Stimulated activated CD8-positive, alpha-beta memory T cell treated with anti-CD3 and anti-CD28 coated beads, Interleukin-7, amount 100 ng/mL, for 1 hour (primary cell): ENCODE measurements around the gene NUP214.
"Not testable (repeated sequence)": the region's sequence is repeated elsewhere in the genome, so short reads cannot be mapped to it uniquely, and the experiment has no call there.

ENCODE experiments used
- DNase-seq, 2 donors: peaks; one replicate each; pipeline ENCODE4 v3.0.0-alpha.2; 2020; ENCODE audit warnings: low read depth in 2 of 2

Gene NUP214

DNA sequence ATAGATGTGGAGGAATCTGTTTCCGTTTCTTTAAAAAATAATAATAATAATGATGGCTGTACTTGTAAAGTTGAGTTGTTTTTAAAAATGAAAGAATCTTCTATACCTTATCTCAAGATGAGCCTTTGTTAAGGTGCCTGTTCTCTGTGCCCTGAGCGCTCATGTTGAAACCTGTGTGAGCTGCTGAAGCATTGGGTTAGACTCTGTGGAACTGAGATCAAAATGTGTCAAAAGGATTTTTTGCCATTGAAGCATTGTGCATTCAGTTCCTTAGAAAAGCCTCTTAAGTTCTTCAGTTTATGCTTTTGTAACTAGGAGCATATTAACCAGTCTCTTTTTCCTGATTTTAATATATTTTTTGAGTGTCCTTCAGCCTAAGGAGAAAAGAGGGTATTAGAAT lies 67.7 kb downstream of the NUP214 start:
- no peak for DNase-seq

DNA sequence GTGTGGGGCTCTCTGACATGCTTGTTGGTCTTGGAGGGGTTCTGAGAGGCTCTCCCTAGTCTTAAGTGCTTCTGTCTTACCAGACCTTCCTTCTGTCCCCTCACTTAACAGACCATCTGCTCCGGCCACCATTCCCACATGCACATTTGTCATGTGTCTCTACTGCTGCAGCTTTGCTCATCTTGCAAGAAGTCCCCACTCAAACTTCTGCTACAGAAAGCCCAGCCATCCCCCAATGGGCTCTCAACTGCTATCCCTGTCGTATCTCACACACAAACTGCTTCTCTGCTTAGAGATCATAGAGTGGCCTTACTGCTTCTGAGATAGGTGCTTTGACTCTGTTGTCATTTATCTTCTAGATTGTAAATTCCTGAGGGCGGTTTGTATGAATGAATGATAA lies 69.4 kb downstream of the NUP214 start:
- DNase-seq = no peak

DNA sequence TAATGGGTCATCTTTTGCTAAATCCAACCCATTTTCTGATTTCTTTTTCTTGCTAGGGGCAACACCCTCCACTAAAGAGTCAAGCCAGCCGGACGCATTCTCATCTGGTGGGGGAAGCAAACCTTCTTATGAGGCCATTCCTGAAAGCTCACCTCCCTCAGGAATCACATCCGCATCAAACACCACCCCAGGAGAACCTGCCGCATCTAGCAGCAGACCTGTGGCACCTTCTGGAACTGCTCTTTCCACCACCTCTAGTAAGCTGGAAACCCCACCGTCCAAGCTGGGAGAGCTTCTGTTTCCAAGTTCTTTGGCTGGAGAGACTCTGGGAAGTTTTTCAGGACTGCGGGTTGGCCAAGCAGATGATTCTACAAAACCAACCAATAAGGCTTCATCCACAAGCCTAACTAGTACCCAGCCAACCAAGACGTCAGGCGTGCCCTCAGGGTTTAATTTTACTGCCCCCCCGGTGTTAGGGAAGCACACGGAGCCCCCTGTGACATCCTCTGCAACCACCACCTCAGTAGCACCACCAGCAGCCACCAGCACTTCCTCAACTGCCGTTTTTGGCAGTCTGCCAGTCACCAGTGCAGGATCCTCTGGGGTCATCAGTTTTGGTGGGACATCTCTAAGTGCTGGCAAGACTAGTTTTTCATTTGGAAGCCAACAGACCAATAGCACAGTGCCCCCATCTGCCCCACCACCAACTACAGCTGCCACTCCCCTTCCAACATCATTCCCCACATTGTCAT lies 72.0 kb downstream of the NUP214 start:
- no peak for DNase-seq

DNA sequence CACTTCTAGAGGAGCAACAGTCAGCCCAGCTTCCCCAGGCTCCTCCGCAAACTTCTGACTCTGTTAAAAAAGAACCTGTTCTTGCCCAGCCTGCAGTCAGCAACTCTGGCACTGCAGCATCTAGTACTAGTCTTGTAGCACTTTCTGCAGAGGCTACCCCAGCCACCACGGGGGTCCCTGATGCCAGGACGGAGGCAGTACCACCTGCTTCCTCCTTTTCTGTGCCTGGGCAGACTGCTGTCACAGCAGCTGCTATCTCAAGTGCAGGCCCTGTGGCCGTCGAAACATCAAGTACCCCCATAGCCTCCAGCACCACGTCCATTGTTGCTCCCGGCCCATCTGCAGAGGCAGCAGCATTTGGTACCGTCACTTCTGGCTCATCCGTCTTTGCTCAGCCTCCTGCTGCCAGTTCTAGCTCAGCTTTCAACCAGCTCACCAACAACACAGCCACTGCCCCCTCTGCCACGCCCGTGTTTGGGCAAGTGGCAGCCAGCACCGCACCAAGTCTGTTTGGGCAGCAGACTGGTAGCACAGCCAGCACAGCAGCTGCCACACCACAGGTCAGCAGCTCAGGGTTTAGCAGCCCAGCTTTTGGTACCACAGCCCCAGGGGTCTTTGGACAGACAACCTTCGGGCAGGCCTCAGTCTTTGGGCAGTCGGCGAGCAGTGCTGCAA lies 72.8 kb downstream of the NUP214 start:
- no peak for DNase-seq

DNA sequence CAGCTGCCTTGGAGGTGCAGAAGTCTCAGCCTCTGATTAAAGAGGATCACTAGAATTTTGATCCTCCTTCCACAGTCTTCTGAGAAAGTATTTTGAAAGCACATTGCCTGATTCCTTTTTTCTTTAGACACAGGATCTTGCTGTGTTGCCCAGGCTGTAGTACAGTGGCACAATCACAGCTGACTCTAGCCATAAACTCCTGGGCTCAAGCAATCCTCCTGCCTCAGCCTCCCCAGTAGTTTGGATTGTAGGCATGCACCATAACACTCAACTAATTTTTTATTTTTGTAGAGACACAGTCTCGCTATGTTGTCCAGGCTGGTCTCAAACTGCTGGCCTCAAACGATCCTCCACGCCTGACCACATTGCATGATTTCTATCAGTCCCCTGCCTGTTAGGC lies 76.5 kb downstream of the NUP214 start:
- DNase-seq = no peak

DNA sequence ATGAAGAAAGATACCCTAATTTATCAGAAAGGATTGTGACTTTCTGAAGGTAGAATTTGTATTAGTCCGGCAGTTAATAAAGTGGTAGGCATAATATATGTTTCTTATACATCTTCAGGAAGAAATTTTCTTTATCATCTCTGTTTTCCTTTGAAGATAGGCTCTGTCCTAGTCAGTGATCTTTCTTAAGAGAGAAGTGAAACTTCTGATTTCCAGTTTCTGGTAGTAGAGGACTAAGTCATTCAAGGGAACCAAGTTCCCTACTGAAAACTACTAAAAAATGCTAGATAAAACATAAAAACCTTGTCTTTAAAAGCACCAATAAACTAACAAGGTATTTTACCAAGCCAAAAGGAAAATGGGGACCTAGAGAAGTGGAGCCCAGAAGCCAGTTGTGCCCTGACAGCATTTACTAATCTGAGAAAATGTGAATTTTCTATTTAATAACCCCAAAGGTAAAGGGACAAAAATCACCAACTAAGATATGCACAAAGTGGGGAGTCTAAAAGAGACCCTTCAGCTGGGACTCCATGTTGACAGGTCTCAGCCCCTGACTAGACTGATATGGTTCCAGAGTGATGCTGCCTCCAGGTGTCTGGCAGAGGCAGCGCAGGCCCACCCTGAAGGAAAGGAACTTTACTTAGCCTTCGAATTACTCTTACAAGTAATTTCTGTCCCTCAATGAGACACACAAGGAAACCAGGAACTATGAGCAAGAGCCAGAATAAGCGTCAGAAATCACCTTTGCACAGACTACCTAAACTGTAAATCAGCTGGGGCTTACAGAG lies 78.2 kb downstream of the NUP214 start:
- no peak for DNase-seq

DNA sequence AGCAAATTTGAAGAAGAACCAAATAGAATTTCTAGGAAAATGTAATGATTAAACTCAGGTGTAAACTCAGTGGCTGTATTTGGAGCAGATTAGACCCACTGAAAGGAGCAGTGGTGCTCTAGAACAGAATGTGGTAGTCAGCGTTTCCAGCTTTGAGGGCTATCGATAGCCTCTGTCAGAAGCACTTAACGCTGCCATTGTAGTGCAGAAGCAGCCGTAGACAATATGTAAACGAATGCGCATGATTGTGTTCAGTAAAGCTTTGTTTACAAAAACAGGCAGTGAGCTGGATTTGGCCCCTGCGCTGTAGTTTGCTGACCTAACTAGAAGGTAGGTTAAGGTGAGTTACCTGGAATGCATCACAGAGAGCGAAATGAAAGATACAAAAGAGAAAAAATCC lies 78.9 kb downstream of the NUP214 start:
- no peak for DNase-seq

DNA sequence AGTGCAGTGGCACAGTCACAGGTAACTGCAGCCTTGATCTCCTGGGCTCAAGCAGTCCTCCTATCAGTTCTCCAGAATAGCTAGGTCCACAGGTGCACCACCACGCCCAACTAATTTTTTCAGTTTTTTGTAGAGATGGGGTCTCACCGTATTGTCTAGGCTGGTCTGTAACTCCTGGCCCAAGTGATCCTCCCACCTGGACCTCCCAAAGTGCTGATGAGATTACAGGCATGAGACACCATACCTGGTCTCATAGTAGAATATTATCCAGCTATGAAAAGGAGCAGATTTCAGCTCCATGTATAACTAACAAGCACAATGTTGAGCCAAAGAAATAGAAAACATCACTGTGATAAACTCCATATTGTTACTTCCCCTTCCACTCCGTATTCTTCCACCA lies 81.1 kb downstream of the NUP214 start:
- no peak for DNase-seq

DNA sequence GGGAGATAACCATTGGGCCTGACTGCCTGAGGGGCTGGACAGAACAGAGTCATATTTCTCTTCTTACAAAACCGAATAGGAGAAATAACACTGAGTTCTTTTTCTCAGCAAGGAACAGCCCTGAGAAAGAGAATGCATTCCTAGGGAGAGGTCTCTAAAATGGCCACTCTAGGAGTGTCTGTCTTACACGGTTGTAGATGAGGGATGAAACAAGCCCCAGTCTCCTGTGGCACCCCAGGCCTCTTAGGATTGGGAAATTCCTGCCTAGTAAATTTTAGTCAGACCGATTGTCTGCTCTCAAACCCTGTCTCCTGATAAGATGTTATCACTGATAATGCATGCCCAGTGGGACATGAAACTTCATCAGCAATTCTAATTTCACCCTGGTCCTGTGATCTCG lies 86.5 kb downstream of the NUP214 start:
- DNase-seq = not testable (repeated sequence)

DNA sequence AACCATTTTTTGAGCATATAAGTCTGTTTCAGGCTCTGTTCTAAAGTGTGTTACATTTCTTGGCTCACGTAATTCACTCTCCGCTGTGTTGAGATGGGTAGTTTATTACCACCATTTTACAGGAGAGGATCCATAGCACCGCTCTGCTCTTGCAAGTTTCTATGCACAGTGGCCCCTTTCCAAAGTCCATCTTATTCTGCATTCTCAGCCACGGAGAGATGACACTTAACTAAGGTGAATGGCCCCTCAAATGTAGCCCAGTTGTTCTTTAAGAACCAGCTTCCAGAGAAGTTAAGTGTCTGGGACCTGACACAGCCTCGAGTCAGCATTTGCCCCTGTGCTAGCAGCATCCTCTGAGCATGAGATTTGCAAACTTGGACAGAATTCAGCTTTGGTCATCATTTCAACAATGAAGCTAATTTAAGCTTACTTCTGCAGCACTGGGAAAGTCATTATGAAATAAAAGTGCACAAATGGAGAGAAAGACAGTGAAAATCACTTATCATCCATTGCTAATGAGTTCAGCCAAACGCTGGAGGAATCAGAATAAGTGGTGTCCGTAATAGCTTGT lies 89.0 kb downstream of the NUP214 start:
- DNase-seq = no peak

DNA sequence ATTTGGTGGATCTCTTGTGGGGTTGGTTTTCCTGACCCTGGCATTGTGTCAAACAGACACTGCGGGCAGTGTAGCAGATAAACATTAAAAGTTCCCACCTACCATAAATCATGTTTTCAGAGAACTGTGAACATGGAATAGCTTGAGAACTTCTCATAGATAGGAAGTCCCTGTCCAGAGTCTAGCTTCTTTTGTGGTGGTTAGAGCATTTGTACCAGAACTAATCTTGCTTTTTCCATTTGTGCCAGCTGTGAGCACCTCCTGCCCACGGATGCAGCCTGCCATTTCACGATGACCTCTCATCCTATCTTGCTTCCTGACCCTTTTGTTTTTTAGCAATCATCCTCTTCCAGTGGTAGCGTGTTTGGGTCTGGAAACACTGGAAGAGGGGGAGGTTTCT lies 89.5 kb downstream of the NUP214 start:
- DNase-seq = no peak

DNA sequence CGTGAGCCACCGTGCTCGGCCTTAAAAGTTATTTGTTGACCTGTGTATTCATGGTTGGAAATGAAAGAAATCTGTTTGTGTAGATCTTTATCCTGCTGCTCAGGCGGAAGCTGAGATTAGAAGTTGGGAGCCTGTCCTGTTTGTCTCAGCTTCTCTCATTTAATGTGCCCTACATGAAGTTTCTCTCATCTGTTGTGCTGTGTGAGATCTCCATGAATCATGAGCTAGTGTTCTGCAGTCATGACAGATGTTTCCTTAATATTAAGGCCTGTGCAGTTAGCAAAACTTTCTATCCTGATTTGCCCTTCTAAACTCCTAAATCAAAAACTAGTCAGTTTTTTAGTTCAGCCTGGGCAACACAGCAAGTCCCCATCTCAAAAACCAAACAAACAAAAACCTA lies 91.4 kb downstream of the NUP214 start:
- DNase-seq = no peak

DNA sequence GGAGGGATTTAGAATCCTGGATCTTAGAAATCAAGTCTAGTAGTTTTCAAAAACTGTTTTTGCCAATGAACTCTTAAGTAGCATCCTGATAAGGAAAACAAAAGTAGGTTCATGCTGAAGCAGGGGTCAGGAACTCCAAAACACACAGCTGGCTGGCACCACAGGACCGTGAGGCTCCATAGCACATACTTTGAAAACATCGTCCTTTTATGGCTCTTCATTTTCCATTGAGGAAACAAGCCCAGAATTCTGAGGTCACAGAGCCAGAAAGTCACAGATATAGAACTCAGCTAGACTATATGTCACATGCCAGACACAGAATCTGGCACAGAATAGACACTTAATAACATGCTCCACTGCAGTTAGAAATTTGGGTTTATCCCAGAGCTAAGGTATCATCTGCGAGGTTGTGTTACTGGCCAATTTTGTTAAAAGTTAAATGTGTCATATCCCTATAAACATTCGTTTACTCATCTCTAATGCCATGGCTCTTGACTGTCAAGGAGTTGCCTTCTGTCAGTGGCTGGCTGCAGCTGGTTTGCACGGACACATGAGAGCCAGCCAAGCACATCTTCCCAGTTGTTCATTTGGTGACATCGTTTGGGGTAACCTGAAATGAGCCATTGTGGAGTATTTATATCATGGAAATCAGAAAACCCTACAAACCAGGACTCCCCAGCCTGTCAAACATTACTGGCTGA lies 92.1 kb downstream of the NUP214 start:
- DNase-seq = no peak

DNA sequence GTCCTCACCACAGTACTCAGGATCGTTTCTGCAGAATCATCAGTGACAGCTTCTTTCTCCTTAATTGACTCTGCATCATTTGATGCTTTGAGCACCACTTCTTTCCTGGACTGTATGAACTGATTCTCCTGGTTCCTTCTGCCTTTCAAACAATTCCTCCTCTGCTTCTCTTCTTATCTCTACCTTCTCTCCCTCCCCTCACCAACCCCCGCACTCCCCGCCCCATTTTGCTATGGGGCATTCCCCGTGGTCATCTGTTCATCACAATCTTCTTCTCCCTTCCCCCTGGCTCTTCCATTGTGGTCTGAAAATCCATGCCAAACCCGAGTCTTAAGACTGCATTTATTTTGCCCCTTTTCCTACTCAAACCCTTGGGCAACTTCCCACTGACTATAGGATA lies 93.0 kb downstream of the NUP214 start:
- no peak for DNase-seq

DNA sequence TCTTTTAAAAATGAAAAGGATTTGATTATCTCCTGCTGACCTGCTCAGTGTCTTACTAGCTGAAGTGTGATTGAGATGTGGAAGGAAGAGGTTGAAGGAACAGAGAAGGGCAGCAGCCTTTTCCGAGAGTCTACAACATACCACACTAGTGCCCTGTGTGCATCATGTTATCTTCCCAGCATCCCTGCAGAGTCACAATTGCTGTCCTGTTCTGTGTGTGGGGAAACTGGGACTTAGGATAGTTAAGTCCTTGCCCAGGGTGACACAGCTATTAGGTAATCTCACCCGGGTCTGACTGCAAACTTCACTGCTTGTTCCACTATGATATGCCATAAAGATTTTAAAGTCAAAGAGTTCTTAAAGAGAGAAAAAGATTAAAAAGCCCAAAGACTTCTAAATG lies 95.1 kb downstream of the NUP214 start:
- DNase-seq = no peak

DNA sequence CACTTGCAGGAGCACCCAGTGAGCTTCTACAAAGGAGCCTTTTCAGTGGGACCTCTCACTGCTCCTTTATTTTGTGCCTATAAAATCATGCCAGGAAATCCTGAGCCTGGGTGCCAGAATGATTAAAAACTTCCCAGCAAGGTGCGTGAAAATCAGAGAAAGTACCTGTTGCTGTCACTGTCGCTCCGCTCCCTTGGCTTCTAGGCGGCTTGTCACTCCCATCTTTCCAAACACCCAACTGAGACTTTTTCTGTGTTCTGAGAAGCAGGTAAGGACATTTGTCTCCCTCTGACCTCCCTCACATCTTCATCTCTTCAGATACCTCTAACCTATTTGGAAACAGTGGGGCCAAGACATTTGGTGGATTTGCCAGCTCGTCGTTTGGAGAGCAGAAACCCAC lies 97.1 kb downstream of the NUP214 start:
- no peak for DNase-seq

DNA sequence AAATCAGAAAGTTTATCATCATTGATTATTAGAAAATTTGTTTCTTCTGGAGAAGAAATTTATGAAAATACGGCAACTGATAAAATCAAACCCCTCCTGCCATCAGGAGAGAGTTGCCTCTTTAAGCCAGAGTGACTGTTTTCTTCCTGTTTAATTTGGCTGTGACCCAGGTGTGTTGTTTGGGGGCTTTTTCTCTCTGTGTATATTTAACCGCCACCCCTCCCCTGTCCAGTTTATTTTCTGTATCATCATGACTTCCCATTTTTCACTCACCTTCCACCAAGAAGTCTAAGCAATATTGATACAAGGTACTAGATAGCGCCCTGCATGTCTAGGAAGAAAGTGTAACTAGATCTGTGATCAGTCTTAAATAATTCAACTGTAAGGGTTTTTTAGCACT lies 100.8 kb downstream of the NUP214 start:
- no peak for DNase-seq

DNA sequence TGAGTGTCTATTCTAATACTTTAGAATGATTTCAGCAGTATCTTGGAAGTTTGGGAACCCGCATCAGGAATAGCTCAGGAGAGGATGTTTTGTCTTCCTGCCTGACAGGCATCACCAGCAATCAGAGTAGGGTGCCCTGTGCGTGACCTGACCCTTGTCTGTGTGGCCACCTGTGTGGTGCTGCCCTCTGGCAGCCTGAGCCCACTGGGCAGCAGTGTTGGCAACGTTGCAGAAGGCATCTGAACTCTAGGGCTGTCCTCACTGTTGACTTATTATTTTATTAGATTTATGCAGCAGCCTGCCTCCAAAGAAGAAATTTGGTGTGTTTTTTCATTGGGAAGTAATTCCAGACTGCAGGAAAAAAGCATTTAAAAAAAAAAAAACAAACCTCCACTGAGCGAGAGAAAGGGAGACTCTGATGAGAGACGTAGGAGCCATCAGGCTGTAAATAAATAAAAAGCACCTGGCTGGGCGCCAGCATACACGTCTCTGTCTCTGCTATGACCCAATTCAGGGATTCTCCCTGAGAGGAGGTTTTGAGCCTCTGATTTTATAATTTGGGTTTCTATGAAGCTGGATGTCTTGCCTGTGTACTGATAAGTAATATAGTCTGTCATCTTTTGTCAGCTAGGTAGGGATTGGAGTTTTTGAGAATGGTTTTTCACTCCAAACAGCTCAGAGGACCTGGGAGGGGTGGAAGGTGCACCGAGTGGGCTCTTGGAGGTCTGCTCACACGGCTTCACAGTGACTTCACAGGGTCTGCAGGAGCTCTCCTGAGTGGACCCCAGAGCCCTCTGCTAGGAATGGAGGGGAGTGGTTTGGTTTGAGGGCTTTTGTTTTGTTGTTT lies 101.9 kb downstream of the NUP214 start:
- DNase-seq = no peak

DNA sequence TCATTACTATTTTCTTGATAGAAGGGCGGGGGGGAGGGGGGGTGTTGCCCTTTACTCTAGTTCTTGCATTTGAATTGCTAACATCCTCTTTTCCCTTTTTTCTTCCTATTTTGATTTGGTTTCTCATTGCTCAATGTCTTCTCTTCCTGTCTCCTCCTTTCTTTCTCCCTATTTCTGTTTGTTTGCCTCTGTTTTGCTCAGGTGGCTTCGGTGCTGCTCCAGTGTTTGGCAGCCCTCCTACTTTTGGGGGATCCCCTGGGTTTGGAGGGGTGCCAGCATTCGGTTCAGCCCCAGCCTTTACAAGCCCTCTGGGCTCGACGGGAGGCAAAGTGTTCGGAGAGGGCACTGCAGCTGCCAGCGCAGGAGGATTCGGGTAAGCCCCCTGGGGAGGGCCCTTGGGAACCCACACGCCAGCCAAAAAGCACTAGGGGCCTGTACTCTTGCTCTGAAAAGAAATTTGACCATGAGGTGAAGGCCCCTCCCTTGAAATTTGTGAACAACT lies 102.6 kb downstream of the NUP214 start:
- no peak for DNase-seq

DNA sequence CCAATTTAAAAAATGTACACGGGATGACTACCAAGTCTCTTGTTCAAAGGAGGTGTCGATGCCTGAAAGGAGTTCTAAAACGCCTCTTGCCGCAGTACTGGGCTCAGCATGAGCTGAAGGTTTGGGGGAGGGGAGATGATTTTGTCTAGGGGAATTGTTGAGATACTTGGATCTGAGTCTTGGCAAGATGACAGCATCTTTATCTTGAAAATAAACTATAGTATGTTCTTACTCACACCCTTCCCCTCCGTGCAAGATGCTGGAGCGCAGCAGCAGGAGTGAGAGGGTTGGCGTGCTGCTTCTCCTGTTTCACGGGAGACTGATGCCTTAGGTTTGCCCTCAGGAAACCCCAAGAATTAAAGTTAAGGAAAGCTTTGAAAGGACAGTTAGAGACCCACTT lies 103.6 kb downstream of the NUP214 start:
- DNase-seq = no peak

DNA sequence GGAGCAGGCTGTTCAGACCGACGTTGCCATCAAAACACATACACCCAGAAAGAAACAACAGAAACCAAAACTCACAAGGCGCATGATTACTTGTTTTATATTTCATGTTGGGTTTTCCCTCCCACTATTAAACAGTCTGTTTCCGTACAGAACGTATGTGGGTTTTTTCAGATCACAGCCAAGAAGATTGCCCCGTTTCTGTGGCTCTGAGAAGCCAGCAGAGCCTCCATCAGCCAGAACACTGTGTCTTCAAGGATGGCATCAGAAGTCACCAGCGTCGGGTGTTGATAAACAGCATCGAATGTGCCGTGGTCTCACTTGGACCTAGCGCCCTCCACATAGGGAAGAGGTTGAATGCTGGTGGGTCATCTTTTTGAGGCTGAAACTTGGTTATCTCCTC lies 108.2 kb downstream of the NUP214 start:
- DNase-seq = no peak
